ENCODE measurements around the gene ASB10.

ASB10 gene

DNA sequence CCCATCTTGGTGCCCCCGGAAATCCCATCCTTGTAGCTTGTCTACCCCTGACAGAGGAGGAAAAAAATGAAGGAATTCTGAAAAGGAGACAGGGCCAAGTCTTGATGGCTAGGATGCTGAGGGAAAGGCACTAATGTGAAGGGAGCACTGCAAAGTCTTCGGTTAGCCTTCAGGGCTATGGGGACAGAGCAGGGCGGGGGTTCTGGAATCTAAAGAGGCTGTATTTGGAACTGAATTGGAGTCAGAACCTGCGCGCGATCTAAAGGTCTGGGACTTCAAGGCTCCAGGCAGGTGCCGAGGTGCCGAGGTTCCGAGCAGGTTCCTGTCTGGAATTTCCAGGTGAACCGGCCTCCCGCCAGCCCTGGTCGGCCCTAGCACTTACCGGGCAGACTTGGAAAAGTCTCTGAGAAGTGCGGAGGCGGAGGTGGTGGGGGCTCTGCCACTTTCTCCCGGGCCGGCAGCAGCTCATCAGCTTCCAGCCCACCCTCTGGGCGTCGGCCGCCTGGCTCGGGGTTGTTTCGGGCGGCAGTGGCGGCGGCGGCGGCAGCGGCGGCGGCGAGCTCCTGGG, 20.3 kb downstream of the ASB10 start:
- no peak for DNase-seq (ENCODE audit: low read depth)

DNA sequence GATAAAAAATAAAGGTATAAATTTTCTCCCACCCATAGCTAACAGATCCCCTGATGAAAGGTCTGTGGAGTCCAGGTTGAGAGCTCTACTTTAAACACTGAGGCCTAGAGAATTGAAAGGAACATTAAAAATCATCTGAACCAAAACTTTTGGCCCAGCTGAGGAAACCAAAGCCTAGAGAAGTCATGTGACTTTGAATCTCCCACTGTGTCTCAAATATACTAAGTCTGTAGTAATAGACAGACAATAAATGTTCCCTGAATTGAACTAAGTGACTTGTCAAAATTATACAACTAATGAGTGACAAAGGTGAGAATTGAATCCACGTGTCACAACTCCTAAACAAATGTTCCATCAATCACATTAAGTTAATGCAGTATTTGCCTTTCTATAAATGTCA, 25.3 kb downstream of the ASB10 start:
- DNase-seq (ENCODE audit: low read depth): no peak

DNA sequence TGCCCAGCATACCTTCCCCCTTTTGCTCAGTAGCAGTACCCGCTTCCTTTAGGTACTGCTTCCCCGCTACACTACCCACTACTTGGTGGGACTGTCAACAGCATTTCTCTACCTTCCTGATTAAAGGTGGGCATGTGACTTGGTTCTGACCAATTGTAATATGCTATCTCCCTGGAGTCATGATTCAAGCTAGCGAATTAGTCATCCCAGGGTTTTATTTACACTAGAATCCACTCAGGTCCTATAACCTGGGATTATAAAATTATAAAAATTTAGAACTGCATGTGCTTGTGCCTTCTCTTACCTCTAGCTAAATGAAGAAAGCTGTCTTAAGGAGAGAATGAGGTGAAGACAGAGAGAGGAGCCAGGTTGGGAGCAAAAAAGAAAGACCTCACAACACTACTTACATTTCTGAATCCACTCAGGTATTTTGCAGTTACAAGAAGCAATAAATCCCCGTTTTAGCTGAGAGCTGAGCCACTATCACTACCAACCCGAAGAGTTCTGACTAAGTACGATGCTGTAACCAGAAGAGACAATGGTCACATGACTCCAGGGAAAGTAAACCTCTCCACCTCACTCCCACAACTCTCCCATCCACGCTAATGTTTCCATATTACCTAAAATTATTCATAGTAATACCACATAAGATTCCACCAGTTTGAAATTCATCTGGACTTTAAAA, 29.3 kb downstream of the ASB10 start:
- DNase-seq (ENCODE audit: low read depth): no peak

GRCh38 chr7:151152643-151153513, 34.2 kb downstream of the ASB10 start:
- no peak for DNase-seq (ENCODE audit: low read depth)

DNA sequence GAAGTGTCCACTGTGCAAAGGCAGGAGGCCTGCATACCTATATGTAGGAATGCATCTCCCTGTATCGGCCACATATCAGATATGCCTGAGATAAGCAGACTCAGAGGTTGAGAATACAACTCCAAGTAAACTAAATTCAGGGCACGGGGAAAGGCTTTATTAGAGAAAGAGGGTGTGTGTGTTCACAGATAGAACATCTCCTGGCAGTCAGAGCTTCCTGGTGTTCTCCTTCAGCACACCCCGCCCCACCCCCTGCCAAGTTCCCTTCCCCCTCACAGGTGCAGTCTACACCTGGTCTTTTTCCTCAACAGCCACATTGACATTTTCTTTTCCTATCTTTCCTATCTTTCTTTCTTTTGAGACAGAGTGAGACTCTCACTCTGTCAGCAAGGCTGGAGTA, 36.7 kb downstream of the ASB10 start:
- DNase-seq (ENCODE audit: low read depth): no peak

- no peak for DNase-seq (ENCODE audit: low read depth)
Measured at GRCh38 chr7:151148319-151149259, 38.5 kb downstream of the ASB10 start.

GRCh38 chr7:151146761-151147160, 40.3 kb downstream of the ASB10 start:
- DNase-seq (ENCODE audit: low read depth): no peak

DNA sequence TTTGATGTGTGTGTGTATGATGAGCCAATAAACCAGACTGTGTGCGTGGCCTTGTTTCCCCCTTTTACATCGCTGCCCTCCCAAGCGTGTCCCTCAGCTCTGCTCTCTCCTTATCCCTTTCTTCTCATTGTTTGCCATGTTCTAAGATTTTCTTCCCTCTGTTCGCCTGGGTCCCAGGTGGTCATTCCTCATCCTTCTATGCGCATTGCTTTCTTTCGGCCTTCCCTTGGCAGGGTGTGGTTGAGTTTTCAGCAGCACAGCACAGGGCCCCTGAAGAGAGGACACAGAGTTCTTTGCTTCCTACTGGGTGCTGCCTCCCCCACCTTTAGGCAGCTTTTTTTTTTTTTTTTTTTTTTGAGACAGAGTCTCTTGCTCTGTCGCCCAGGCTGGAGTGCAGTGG, 42.7 kb downstream of the ASB10 start:
- DNase-seq (ENCODE audit: low read depth): no peak

- DNase-seq (ENCODE audit: low read depth): no peak
Measured at GRCh38 chr7:151143261-151144015, 43.6 kb downstream of the ASB10 start.

DNA sequence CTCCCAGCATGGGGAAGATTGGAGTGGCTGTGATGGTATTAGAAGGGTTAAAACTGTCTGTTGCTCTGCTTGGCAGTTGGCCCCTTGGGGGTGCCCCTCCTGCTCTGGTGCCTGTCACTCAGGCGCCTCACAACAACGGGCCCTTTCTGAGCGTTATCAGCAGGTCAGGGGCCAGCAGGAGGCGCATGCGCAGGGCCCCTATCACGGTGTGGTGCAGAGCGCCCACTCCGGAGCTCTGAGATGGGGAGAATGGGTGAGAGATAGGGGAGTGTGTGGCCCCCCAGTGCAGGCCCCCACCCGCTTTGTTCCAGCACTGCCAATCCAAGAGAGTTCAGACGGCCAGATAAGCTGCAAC, 44.4 kb downstream of the ASB10 start:
- DNase-seq (ENCODE audit: low read depth): no peak

DNA sequence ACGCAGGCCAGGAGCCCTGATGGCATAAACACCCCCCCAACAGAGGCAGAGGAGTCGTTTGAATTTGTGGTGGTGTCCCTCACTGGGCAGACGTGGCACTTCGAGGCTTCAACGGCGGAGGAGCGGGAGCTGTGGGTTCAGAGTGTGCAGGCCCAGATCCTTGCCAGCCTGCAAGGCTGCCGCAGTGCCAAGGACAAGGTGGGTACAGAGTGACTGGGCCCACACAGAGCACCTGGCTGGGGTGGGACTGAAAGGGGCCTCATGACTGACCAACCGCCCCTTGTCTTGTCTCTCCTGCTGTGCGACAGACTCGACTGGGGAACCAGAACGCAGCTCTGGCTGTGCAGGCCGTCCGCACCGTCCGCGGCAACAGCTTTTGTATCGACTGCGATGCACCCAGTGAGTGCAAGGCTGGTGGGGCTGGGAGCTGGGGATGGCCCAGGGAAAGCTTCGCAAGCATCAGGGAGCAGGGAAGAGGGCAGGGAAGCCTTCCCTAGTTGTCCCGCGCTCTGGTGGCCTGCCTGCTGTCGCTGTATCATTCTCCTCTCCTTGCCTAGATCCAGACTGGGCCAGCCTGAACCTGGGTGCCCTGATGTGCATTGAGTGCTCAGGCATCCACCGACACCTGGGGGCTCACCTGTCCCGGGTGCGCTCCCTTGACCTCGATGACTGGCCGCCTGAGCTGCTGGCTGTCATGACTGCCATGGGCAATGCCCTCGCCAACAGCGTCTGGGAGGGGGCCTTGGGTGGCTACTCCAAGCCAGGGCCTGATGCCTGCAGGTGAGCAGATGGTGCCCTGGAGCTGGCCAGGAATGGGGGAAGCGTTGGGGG, 45.0 kb downstream of the ASB10 start:
- no peak for DNase-seq (ENCODE audit: low read depth)

- DNase-seq (ENCODE audit: low read depth): no peak
Measured at GRCh38 chr7:151141311-151141854, 45.7 kb downstream of the ASB10 start.

DNA sequence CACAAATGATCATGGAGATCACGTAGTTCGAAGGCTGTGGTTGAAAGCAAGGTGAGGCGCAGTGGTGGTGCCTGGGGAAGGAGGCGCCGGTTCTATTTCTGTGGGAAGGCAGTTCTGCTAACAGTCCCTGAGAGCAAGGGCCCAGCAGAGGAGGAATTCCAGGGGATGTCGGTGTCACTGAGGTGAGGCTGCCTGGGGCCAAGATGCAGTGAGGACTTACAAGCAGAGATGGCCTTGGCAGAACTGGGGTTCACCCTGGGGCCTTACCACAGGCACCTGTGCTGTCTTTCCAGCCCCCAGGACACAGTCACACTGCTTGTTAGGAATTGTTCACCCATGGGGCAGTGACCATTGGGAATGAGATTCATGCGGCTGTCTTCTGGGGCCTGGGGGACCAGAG, 46.2 kb downstream of the ASB10 start:
- DNase-seq (ENCODE audit: low read depth): no peak

DNA sequence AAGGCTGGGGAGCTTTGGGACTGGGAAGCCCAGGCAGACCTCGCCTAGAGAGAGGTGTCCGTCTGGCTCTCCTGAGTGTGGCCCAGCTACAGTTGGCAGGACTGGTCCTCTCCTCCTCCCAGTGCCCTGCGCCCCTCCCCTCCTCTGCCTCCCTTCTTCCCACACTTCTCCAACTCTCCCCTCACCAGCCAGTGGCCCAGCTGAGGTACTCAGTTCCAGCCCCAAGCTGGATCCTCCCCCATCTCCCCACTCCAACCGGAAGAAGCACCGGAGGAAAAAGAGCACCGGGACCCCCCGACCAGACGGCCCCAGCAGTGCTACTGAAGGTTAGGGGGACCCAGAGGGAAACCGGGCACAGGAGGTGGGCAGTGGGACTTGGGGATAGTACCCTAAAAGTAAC, 47.3 kb downstream of the ASB10 start:
- DNase-seq (ENCODE audit: low read depth): no peak

DNA sequence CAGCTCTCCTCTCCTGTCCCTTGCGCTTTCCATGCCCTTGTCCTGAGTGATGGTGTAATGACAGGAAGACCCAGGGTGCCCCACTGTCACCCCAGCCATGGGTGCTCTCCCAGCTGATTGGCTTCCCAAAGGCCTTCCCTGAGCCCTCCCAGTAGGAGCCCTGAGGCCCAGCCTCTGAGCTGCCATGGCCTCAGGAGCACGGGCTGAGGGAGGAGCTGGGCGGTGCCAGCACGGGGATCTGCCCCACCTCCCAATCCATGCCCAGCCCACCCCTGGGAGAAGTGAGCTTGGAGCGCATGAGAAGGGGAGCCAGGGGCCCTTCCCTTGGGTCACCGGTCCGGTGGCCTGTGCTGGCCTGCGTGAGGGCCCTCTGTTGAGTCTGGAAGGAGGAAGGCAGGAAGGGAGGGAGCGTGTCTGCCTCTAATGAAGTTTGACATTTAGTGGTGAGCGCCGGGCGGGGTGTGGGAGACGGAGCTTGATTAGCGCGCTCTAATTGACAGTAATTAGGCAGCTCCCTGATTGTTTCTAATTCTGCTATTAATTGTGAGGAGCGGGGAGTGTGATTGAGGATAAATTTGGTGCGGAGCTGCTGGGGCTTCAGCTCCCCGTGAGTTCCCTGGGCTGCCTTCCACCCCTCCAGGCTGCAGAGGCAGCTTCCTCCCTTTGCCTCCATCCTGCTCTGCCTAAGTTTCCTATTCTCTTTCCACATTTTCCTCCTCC, 47.8 kb downstream of the ASB10 start:
- no peak for DNase-seq (ENCODE audit: low read depth)

DNA sequence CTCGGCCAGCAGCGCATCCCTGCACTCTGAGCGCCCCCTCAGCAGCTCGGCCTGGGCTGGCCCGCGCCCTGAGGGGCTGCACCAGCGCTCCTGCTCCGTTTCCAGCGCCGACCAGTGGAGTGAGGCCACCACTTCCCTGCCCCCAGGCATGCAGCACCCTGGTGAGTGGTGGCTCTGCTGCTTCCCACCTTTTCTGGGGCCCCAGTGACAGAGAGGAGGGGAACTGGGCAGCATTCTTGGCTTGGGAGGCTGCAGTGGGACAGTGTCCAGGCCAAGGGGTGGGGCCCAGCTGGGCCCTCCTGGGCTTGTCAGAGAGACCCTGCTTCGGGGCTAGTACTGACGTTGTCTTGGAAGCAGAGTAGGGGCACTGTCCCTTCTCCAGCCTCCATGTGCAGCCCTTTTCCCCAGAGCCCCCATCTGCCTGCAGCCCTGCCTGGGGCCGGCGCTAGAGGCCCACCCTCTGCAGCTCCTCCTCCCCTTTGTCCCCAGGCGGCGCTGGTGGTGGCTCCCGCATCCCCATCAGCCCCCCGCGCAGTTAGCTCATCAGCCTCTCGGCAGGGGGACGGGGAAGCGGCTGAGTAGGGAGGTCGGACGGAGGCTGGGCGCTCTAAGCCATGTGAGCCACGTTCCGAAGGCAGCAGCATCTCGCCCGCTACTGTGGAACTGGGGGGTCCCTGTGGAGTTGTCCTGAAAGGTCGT, 48.7 kb downstream of the ASB10 start:
- no peak for DNase-seq (ENCODE audit: low read depth)

DNA sequence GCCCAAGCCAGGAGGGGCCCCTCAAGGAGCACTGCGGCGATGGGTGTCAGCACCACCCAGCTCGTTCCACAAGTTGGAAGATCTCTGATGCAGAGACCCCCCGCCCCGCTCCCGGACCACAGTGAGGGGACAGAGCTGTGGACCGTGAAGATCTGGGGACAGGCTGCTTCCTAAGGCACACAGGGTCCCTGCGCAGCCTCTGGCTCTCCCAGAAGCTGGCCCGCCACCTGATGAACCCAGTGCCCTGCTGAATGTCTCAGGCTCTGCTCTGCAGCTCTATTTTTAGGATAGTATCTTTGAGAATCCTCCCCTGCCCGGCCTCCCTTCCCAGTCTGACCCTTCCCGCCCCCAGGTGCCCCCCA, 49.3 kb downstream of the ASB10 start:
- DNase-seq (ENCODE audit: low read depth): no peak

DNA sequence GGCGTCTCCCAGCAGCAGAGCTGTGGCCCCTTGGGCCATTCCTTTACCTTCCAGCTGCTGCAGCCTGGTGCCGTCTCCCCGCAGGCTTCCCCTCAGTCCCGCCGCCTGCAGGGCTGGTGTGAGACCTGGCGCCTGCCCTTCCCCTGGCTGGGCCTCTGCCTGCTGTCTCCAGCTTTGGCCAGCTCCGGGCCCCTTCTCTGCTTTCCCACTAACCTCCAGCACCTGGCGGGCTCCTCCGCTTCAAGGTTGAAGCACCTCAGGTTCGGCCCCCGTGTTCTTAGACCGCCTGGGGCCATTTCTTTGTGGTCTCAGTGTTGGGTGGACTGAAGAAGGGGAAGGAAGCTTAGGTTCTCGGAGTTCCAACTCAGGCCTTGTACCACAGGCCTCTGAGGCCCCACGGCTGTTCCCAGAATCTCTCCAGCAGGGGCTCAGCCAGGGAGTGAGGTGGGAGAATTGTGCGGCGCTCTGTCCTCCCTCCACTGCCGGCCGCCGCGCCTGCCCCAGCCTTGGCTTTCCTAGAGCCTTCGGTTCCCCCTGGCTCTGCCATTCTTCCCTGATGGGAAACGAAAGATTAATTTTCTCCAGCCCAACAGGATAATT, 49.9 kb downstream of the ASB10 start:
- no peak for DNase-seq (ENCODE audit: low read depth)

All from HS-27A (cell line).